Measurements from ENCODE around the gene FLAD1.

DNA sequence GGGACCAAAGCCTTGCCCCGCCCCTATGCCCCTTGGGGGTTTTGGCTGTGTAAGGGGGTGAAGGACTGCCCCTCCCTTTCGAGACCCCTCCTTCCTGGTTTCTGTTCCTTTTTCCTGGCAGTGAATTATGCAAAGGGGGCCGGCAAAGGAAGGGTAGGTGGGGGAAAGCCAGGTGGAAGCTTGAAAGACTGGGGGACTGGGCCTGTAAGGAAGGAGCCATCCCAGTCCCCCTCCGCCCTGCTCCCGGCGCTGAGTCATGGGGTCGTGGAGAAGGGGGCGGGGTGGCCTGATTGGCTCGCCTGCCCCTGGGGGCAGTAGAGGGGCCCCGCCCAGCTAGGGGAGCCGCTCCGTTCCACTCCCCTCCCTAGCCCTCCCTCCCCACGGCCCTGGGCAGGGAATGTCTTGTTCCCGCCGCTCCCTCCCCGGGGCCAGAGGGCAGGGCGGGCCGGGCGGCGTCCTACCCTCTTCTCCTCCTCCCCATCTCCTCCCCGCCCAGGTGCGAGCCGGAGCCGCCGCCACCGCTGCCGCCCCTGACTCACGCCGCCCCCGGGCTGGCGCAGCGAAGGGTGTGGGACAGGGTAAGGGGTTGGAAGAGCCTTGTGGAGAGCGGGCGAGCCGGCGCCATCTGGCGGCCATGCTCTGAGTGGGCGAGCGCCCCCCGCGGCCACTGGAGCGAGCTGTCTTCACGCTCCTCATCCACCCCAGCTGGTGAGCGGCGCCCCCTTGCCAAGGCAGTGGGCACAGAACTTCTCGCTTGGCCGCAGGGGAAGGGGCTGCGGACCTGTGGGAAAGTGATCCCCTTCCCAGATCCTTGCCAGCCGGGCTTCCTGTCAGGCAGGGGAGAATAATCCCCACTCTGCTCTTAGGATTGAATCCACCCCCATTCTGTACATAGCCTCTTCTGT lies 34.1 kb downstream of the FLAD1 start:
- TF ChIP-seq, protein P1, sequence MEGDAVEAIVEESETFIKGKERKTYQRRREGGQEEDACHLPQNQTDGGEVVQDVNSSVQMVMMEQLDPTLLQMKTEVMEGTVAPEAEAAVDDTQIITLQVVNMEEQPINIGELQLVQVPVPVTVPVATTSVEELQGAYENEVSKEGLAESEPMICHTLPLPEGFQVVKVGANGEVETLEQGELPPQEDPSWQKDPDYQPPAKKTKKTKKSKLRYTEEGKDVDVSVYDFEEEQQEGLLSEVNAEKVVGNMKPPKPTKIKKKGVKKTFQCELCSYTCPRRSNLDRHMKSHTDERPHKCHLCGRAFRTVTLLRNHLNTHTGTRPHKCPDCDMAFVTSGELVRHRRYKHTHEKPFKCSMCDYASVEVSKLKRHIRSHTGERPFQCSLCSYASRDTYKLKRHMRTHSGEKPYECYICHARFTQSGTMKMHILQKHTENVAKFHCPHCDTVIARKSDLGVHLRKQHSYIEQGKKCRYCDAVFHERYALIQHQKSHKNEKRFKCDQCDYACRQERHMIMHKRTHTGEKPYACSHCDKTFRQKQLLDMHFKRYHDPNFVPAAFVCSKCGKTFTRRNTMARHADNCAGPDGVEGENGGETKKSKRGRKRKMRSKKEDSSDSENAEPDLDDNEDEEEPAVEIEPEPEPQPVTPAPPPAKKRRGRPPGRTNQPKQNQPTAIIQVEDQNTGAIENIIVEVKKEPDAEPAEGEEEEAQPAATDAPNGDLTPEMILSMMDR (IDR thresholded peaks at IDR 0.05), result peak; percentile 96 to 99 (median 99)
- TF ChIP-seq POLR2A (IDR thresholded peaks at IDR 0.05), result peak in 1 of 2 donors; percentile 55

Measured in adrenal gland (tissue), 5 donors.